GM19467 (cell line): ENCODE results near the gene ENKD1.

Experiments
- ATAC-seq: cut with Tn5 transposase; IDR thresholded peaks from one replicate; pipeline ENCODE4 v1.9.1; 2021; ENCODE audit warnings: mild to moderate bottlenecking, moderate library complexity; ENCODE audit not compliant: unreplicated experiment

The ENKD1 gene

GRCh38 chr16:67651847-67652246 lies 14.7 kb downstream of the ENKD1 start:
- ATAC-seq, result no peak

- ATAC-seq, result no peak
Measured at GRCh38 chr16:67651039-67651438, 15.5 kb downstream of the ENKD1 start.

GRCh38 chr16:67650023-67650422 lies 16.5 kb downstream of the ENKD1 start:
- no peak for ATAC-seq

- no peak for ATAC-seq
Measured at GRCh38 chr16:67649494-67649931, 17.0 kb downstream of the ENKD1 start.

- no peak for ATAC-seq
Measured at GRCh38 chr16:67648764-67649407, 17.7 kb downstream of the ENKD1 start.

GRCh38 chr16:67648088-67648763 lies 18.3 kb downstream of the ENKD1 start:
- ATAC-seq, result no peak

GRCh38 chr16:67647681-67648080 lies 18.9 kb downstream of the ENKD1 start:
- ATAC-seq, result no peak

GRCh38 chr16:67647111-67647651 lies 19.4 kb downstream of the ENKD1 start:
- ATAC-seq, result no peak

- no peak for ATAC-seq
Measured at GRCh38 chr16:67645397-67646121, 21.0 kb downstream of the ENKD1 start.

GRCh38 chr16:67644038-67644437 lies 22.5 kb downstream of the ENKD1 start:
- no peak for ATAC-seq

GRCh38 chr16:67641779-67642708 lies 24.5 kb downstream of the ENKD1 start:
- no peak for ATAC-seq

- no peak for ATAC-seq
Measured at GRCh38 chr16:67637625-67638024, 28.9 kb downstream of the ENKD1 start.

- no peak for ATAC-seq
Measured at GRCh38 chr16:67636713-67637112, 29.8 kb downstream of the ENKD1 start.

- ATAC-seq, result no peak
Measured at GRCh38 chr16:67632415-67633172, 34.0 kb downstream of the ENKD1 start.

- ATAC-seq, result no peak
Measured at GRCh38 chr16:67628216-67628615, 38.3 kb downstream of the ENKD1 start.

- ATAC-seq, result no peak
Measured at GRCh38 chr16:67613808-67614207, 52.7 kb downstream of the ENKD1 start.
